ENCODE data around the gene LEO1.

LEO1 gene

GRCh38 chr15:52018244-52018643 lies 46.7 kb upstream of the LEO1 start:
- TF ChIP-seq CTCF (IDR thresholded peaks at IDR 0.05; ENCODE audit: low read depth, low read length): no peak
- no peak for TF ChIP-seq MAX (IDR thresholded peaks at IDR 0.05; ENCODE audit: low read depth, low read length)
- no peak for TF ChIP-seq MYC (IDR thresholded peaks at IDR 0.05; ENCODE audit: low read depth, low read length)
- no peak for TF ChIP-seq POLR2A (IDR thresholded peaks at IDR 0.05; ENCODE audit: extremely low read depth, insufficient read length)
- H3K4me3 ChIP-seq (ENCODE audit: low read depth, low read length): peak overlapping the region; percentile 60
- no peak for DNase-seq (ENCODE audit: low read depth)

- no peak for DNase-seq (ENCODE audit: low read depth)
- TF ChIP-seq CTCF (IDR thresholded peaks at IDR 0.05; ENCODE audit: low read depth, low read length) (no peak), MAX (IDR thresholded peaks at IDR 0.05; ENCODE audit: low read depth, low read length) (no peak), MYC (IDR thresholded peaks at IDR 0.05; ENCODE audit: low read depth, low read length) (no peak), POLR2A (IDR thresholded peaks at IDR 0.05; ENCODE audit: extremely low read depth, insufficient read length) (no peak)
- H3K4me3 ChIP-seq (ENCODE audit: low read depth, low read length): no peak overlapping the region
Observed at GRCh38 chr15:52016316-52016715, 44.7 kb upstream of the LEO1 start.

- no peak for TF ChIP-seq POLR2A (IDR thresholded peaks at IDR 0.05; ENCODE audit: extremely low read depth, insufficient read length)
- TF ChIP-seq MAX (IDR thresholded peaks at IDR 0.05; ENCODE audit: low read depth, low read length): no peak
- no peak for TF ChIP-seq MYC (IDR thresholded peaks at IDR 0.05; ENCODE audit: low read depth, low read length)
- no peak for TF ChIP-seq CTCF (IDR thresholded peaks at IDR 0.05; ENCODE audit: low read depth, low read length)
Observed at GRCh38 chr15:52014616-52015015, 43.0 kb upstream of the LEO1 start.

GRCh38 chr15:52013151-52013791 lies 41.7 kb upstream of the LEO1 start:
- DNase-seq (ENCODE audit: low read depth): peak; percentile 76
- H3K4me3 ChIP-seq (ENCODE audit: low read depth, low read length): no peak overlapping the region
- no peak for TF ChIP-seq MAX (IDR thresholded peaks at IDR 0.05; ENCODE audit: low read depth, low read length)

More at GRCh38 chr15:52014616-52015015, 43.0 kb upstream of the LEO1 start:
- no peak overlapping the region for H3K4me3 ChIP-seq (ENCODE audit: low read depth, low read length)
- DNase-seq (ENCODE audit: low read depth): no peak

GRCh38 chr15:52012210-52012609 lies 40.6 kb upstream of the LEO1 start:
- H3K4me3 ChIP-seq (ENCODE audit: low read depth, low read length): no peak overlapping the region
- no peak for TF ChIP-seq POLR2A (IDR thresholded peaks at IDR 0.05; ENCODE audit: extremely low read depth, insufficient read length)
- TF ChIP-seq CTCF (IDR thresholded peaks at IDR 0.05; ENCODE audit: low read depth, low read length): no peak
- no peak for TF ChIP-seq MAX (IDR thresholded peaks at IDR 0.05; ENCODE audit: low read depth, low read length)
- no peak for TF ChIP-seq MYC (IDR thresholded peaks at IDR 0.05; ENCODE audit: low read depth, low read length)
- DNase-seq (ENCODE audit: low read depth): no peak

- DNase-seq (ENCODE audit: low read depth): no peak
- TF ChIP-seq MYC (IDR thresholded peaks at IDR 0.05; ENCODE audit: low read depth, low read length) (no peak), MAX (IDR thresholded peaks at IDR 0.05; ENCODE audit: low read depth, low read length) (no peak), CTCF (IDR thresholded peaks at IDR 0.05; ENCODE audit: low read depth, low read length) (no peak), POLR2A (IDR thresholded peaks at IDR 0.05; ENCODE audit: extremely low read depth, insufficient read length) (no peak)
- H3K4me3 ChIP-seq (ENCODE audit: low read depth, low read length): no peak overlapping the region
Observed at GRCh38 chr15:52011711-52012144, 40.1 kb upstream of the LEO1 start.

All from NB4 (cell line).